NOMO-1 treated with dmso at 0.1 percent for 144 hours (cell line): ENCODE measurements around the gene DDIT4.
"Not testable (repeated sequence)": the region's sequence is repeated elsewhere in the genome, so short reads cannot be mapped to it uniquely, and the experiment has no call there.

Experiments
- DNase-seq: peaks from one replicate; lab custom pipeline; 2025; ENCODE audit not compliant: unreplicated experiment; lab: John Stamatoyannopoulos, UW

DDIT4 gene

GRCh38 chr10:72267381-72267780 is 6.3 kb upstream of the DDIT4 start:
- DNase-seq: no peak

DNA sequence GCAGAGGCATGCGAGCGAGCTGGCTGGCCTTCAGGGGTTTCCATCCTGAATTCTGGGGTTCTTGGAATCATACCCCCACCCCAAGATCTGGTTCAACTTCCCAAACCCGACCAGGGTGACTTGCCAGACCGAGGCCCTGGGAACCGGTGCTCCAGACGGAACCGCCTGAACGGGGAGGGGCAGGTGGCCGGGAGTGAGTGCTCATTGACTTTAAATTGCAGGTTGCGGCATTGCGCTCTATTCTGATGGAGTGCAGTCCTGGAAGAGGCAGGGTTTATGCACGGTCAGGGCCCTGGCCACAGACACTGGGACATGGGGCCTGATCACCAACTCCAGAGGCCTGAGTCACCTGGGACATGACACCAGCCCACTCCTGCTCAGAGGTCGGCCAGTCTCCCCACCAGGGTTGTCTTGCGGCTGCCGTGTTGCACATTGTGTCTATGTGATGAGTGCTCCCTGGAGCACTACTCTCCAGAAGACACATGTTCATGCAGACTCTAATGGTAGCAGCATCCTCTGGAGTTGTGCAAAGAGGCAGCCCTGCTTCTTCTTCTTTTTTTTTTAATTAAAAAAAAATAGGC is 5.8 kb upstream of the DDIT4 start:
- no peak for DNase-seq

DNA sequence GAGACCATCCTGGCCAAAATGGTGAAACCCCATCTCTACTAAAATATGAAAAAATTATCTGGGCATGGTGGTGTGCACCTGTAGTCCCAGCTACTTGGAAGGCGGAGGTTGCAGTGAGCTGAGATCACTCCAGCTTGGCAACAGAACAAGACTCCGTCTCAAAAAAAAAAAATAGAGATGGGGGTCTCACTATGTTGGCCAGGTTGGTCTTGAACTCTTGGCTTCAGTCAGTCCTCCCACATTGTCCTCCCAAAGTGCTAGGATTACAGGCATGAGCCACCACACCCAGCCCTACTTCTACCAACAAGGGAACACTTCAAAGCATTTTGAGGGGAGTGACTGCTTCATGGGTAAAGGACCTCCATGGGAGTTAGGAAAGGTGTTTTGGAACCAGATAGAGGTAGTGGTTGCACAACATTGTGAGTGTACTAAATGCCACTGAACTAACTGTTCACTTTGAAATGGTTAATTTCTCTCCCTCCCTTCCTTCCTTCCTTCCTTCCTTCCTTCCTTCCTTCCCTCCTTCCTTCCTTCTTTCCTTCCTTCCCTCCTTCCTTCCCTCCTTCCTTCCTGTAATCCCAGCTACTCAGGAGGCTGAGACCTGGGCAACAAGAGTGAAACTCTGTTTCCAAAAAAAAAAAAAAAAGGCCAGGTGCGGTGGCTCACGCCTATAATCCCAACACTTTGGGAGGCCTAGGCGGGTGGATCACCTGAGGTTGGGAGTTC is 5.1 kb upstream of the DDIT4 start:
- not testable (repeated sequence) for DNase-seq

DNA sequence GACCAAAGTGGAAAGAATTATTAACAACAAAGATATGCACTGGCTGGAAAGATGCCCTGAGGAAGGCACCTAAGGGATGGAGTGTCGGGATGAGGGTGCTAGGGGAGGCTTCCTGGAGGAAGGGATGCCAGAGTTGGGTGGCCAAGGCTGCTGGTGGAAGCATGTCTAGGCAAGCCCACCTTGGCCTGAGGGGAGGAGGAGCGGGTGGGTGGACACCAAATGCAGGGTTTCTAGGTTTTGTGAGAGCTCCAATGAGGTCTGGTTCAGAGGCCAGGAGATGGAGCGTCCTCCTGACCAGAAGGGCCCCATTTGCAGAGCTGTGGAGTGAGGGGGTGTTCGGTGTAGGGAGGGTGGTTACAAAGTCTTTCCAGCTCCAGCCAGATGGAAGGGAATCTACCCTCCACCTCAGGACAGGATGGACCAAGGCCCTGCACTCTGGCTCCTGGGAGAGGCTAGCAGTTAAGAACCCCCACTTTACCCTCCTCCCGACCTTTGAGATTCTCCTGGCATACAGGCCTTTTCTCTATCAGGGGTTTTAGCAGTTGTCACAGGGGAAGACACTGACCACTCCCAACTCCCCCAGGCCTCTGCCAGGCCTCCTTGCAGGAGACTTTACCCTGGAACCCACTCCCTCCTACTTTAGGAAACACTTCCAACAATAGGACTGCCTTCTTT is 3.0 kb upstream of the DDIT4 start:
- no peak for DNase-seq

- peak; percentile 15 for DNase-seq
Measured at GRCh38 chr10:72272689-72273409, 875 bp upstream of the DDIT4 start.

DNA sequence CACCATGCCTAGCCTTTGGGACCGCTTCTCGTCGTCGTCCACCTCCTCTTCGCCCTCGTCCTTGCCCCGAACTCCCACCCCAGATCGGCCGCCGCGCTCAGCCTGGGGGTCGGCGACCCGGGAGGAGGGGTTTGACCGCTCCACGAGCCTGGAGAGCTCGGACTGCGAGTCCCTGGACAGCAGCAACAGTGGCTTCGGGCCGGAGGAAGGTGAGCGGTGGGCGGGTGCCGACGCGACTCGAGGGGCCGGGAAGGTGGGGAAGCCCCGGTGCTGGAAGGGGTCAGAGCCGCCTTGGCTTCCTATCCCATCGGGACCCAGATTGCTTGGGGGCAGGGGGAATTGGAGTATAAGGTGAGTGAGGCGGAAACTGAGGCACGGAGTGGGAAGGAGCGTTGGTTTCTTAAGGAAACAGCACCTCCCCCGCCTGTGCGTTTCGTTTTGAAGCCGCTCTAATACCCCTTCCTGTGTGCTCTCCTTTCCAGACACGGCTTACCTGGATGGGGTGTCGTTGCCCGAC is 547 bp downstream of the DDIT4 start:
- no peak for DNase-seq

- peak; percentile 29 for DNase-seq
Measured at GRCh38 chr10:72274730-72275350, 1.1 kb downstream of the DDIT4 start.

DNA sequence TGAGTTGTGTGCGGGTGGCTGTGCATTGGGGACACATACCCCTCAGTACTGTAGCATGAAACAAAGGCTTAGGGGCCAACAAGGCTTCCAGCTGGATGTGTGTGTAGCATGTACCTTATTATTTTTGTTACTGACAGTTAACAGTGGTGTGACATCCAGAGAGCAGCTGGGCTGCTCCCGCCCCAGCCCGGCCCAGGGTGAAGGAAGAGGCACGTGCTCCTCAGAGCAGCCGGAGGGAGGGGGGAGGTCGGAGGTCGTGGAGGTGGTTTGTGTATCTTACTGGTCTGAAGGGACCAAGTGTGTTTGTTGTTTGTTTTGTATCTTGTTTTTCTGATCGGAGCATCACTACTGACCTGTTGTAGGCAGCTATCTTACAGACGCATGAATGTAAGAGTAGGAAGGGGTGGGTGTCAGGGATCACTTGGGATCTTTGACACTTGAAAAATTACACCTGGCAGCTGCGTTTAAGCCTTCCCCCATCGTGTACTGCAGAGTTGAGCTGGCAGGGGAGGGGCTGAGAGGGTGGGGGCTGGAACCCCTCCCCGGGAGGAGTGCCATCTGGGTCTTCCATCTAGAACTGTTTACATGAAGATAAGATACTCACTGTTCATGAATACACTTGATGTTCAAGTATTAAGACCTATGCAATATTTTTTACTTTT is 1.8 kb downstream of the DDIT4 start:
- no peak for DNase-seq

DNA sequence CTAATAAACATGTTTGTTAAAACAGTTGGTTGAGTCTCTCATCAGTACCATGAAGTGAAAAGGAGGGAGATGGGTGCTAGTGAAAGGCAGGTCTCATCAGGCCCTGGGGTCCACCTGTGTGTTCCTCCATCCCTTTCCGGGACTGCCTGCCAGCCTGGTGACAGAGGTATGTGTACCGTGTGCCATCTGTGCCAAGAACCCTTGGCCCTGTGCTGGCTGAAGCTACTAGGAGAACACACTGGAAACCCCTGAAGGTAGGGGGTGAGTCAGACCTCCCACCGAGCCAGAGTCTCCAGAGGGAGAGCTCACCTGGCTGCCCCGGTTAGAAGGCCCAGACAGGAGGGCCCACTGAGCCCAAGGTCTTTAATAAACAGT is 2.3 kb downstream of the DDIT4 start:
- no peak for DNase-seq

GRCh38 chr10:72276421-72277339 is 3.0 kb downstream of the DDIT4 start:
- no peak for DNase-seq

DNA sequence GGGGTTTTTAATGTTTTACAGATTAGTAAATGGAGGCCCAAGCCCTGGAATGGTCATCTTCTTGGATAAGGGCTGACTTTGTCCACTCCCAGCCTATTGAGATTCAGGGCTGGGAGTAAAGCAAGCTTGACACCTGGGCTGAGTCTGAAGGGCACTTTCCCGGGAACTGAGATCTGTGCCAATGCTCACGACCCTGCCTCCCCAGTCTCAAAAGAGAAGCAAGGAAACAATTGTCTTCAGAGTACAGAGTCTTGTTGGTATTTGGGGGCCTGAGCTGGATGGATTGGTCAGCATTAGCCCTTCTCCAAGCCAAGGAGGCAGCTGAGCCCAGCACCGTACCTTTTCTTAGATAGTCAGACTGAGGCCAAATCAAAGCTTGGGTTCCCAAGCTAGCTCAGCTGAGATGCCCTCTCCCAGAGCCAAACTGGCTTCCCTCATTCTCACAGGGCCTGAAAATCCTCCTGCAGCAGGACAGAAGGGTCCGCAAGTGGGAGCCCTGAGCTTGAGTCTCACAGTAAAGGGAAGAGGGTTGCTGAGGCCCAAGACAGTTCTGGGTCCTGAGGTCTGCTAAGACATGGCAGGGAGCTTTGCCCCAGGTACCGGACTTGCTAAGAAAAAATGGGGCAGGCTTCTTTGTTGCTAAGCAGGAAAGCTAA is 3.7 kb downstream of the DDIT4 start:
- DNase-seq: no peak

DNA sequence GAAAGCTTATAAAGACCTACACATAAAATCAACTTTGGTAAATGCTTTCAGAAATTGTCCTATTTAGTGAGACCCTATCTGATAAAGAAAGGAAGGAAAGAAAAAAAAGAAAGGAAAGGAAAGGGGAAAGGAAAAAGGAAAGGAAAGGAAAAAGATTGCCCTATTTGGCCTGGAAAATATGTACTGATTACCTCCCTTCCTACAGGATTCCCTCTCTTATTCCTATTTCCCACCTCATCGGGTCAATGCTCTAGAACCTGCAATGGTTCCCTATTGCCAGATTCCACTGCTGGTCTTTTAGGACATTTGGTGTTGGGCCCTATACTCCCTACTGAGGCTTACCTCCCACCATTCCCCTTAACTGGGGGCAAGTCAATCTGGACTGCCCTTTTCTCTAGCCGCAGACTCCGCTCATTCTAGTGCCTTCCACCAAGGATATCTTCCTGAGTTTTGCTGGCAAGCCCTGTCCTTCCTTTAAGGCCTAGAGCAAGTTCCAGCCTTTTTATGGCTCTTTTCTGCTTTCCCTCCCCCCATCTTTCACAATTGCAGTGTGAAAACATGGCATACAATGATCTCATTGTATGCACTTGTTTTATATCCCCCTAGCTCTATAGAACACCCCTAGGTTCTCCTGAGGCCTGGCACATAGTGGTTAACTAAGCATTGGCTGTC is 4.4 kb downstream of the DDIT4 start:
- no peak for DNase-seq

DNA sequence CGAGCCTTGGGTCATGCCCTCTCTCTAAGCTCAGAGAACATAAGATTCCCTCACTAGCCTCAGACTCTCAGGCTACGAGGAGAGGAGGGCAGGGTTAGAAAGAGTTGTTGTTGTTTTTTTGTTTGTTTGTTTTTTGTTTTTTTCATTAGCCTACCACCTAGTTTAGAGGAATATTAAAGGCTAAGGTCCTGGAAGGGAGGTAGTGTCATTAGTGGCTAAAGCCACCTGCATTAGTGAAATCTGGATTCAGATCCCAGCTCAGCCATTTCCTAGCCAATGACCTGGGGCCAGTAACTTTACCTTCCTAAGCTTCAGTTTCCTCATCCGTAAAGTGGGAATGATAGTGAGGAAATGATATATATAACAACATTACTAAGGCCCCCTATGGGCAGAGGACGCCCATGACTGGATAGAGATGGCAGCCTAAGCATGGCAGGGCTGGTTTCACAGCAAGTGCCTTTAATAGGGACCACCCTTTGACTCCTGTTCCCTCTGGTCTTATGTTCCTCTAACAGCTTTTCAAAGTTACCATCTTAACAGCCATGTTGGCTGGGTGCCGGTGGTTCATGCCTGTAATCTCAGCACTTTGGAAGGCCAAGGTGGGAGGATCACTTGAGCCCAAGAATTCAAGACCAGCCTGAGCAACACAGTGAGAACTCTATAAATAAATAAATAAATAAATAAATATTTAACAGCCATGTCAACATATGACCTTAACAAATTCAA is 5.1 kb downstream of the DDIT4 start:
- no peak for DNase-seq

DNA sequence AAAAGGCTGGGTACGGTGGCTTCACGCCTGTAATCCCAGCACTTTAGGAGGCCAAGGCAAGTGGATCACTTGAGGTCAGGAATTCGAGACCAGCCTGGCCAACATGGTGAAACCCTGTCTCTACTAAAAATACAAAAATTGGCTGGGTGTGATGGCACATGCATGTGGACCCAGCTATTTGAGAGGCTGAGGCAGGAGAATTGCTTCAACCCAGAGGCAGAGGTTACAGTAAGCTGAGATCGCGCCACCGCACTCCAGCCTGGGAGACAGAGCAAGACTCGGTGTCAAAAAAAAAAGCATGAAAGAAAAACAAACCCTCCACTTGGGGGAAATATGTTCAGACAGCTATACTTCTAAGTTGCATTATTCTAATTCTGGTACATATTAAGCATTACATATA is 5.9 kb downstream of the DDIT4 start:
- not testable (repeated sequence) for DNase-seq

DNA sequence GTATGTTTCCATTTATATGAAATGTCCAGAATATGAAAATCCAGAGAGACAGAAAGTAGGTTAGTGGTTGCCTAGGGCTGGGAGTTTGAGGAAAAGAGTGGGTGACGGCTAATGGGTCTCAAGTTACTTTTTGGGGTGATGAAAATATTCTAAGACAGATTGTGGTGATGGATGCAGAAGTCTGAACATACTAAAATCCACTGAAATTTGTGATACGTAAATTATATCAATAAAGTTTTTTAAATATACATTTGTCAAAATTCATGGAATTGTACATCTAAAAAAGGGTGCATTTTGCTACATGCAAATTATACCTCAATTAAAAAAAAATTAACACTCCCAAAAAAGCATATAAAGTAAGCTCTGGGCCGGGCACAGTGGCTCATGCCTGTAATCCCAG is 9.4 kb downstream of the DDIT4 start:
- no peak for DNase-seq

DNA sequence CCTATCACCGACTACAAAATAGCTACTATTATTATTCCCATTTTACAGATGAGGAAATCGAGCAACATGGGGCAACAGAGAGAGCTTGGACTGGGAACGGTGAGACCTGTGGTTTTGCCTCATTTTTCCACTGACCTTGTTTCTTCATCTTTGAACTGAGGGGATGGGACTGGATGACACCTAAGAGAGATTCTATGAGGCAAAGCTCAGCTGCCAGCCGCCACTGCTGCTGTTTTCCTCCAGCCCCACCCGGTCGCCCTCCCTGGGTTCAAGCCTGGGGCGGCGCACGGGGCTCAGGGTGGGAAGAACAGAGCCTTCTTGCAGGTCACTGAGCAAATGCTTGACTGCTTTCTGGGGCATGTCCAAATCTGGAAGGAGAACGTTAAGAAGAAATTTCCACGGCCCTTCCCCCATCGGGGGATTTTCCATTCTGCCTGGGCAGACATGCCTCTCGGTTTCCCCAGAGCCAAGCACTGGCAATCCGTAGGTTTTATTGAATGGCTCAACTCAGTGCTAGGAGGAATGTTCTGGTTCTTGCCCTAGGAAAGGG is 12.3 kb downstream of the DDIT4 start:
- DNase-seq: no peak

DNA sequence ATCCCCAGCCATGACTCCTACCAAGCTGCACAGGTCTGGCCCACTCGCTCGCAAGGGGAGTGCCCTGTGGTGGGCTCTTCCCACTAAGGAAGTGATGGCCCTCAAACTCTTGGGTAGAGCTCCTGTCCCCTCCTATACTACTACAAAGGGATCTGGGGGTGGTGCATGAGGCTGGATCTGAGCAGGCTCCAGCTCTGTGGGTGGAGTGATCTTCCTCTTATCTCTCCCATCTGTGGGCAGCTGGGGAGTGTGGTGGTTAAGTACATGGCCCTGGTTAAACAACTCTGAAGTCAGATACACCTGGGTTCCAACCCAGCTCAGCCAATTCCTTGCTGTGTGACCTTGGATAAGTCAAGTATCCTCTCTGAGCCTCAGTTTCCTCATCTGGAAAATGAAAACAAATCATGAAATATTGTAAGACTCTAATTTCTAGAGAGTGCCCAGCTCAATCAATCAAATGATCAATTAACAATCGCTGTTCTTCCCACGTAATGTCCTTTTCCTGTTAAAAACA is 17.4 kb downstream of the DDIT4 start:
- no peak for DNase-seq
